ENCODE measurements around the gene ATRNL1. TPM values are rescaled to one million over a fixed set of nuclear protein-coding genes. Genes with fewer than 3 reads are reported as not detected.

The ATRNL1 gene
- total RNA-seq, 1 experiment from 2014 or later, result not detected

GRCh38 chr10:115964827-115965226 lies 871.7 kb downstream of the ATRNL1 start:
- ChIA-PET CTCF (interaction anchor here (0.6 kb wide), 1 partner anchor 408 kb away, joined by 3 read pairs; no protein-coding TSS in a partner anchor), POLR2A (interaction anchor here (0.6 kb wide), 1 partner anchor 307 kb away, joined by 3 read pairs; no protein-coding TSS in a partner anchor)
- Mint-ChIP-seq H3K9me3 (ENCODE audit: unreplicated experiment) (no peaks in the 10 kb centered on the region), H3K36me3 (ENCODE audit: insufficient read depth, unreplicated experiment) (no peaks in the 10 kb centered on the region), H3K4me3 (ENCODE audit: unreplicated experiment) (no peak overlapping the region), H3K4me1 (ENCODE audit: insufficient read depth, unreplicated experiment) (peaks cover 14% of the 10 kb centered on the region), H3K27ac (ENCODE audit: low read depth, unreplicated experiment) (no peak overlapping the region), H3K27me3 (ENCODE audit: insufficient read depth, unreplicated experiment) (no peaks in the 10 kb centered on the region)
- TF ChIP-seq, protein P1, sequence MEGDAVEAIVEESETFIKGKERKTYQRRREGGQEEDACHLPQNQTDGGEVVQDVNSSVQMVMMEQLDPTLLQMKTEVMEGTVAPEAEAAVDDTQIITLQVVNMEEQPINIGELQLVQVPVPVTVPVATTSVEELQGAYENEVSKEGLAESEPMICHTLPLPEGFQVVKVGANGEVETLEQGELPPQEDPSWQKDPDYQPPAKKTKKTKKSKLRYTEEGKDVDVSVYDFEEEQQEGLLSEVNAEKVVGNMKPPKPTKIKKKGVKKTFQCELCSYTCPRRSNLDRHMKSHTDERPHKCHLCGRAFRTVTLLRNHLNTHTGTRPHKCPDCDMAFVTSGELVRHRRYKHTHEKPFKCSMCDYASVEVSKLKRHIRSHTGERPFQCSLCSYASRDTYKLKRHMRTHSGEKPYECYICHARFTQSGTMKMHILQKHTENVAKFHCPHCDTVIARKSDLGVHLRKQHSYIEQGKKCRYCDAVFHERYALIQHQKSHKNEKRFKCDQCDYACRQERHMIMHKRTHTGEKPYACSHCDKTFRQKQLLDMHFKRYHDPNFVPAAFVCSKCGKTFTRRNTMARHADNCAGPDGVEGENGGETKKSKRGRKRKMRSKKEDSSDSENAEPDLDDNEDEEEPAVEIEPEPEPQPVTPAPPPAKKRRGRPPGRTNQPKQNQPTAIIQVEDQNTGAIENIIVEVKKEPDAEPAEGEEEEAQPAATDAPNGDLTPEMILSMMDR (IDR thresholded peaks at IDR 0.05; ENCODE audit: unreplicated experiment), result no peak
- no TSS peak for BruUV-seq (replicated peaks)
- DNase-seq (ENCODE audit: unreplicated experiment), result no peak
- intact Hi-C loops (cut with micrococcal nuclease), result no loop called here

DNA sequence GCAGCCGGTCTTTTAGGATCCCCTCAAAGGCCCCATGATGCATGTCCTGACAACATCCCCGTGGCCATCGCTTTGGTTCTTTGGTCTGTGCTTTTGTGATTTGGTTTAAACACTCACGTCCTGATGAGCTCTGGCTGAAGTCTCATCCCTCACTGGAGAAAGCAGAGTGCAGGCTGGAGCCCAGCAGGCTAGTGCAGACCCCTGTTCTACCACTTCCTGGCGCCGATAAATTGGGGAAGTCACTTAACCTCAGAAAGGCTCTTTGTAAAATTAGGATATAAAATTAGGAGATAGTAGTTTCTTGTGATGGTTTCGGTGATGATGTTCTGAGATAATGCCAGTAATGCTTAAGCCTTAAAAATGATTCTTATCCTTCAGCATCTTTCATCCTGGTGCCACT lies 872.2 kb downstream of the ATRNL1 start:
- Mint-ChIP-seq H3K9me3 (ENCODE audit: unreplicated experiment) (no peaks in the 10 kb centered on the region), H3K27ac (ENCODE audit: low read depth, unreplicated experiment) (no peak overlapping the region), H3K27me3 (ENCODE audit: insufficient read depth, unreplicated experiment) (no peaks in the 10 kb centered on the region), H3K4me1 (ENCODE audit: insufficient read depth, unreplicated experiment) (peaks cover 14% of the 10 kb centered on the region), H3K4me3 (ENCODE audit: unreplicated experiment) (no peak overlapping the region), H3K36me3 (ENCODE audit: insufficient read depth, unreplicated experiment) (no peaks in the 10 kb centered on the region)
- DNase-seq (ENCODE audit: unreplicated experiment), result no peak
- BruUV-seq (replicated peaks), result no TSS peak
- POLR2A ChIA-PET, result no interaction called here
- CTCF ChIA-PET, result interaction anchor here (0.6 kb wide), 1 partner anchor 409 kb away, joined by 3 read pairs; no protein-coding TSS in a partner anchor
- intact Hi-C loops (cut with micrococcal nuclease), result no loop called here
- TF ChIP-seq, protein P1 (IDR thresholded peaks at IDR 0.05; ENCODE audit: unreplicated experiment), result no peak

DNA sequence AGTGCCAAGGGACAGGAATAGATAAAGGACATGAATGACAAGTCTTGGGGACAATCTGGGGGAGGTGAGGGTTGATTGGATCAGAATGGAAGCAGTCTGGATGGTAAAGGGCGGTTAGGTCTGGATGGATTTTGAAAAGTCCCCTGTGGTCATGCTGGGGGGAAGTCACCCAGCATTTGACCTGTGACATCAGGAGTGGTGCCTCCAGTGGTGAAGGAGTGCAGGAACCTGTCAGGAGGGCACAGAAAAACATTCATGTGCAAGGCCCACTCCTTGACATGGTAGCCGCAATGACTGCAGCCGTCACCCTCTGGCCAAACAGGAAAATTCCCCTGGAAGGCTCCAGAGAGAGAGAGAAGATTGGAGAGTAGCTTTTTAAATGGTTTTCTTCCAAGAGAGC lies 875.1 kb downstream of the ATRNL1 start:
- Mint-ChIP-seq H3K4me1 (ENCODE audit: insufficient read depth, unreplicated experiment) (peaks cover 6% of the 10 kb centered on the region), H3K27me3 (ENCODE audit: insufficient read depth, unreplicated experiment) (no peaks in the 10 kb centered on the region), H3K9me3 (ENCODE audit: unreplicated experiment) (no peaks in the 10 kb centered on the region), H3K36me3 (ENCODE audit: insufficient read depth, unreplicated experiment) (no peaks in the 10 kb centered on the region), H3K4me3 (ENCODE audit: unreplicated experiment) (no peak overlapping the region), H3K27ac (ENCODE audit: low read depth, unreplicated experiment) (no peak overlapping the region)
- no peak for DNase-seq (ENCODE audit: unreplicated experiment)
- ChIA-PET CTCF (no interaction called here), POLR2A (no interaction called here)
- TF ChIP-seq, protein P1 (IDR thresholded peaks at IDR 0.05; ENCODE audit: unreplicated experiment), result no peak
- intact Hi-C loops (cut with micrococcal nuclease), result no loop called here
- BruUV-seq (replicated peaks), result no TSS peak

DNA sequence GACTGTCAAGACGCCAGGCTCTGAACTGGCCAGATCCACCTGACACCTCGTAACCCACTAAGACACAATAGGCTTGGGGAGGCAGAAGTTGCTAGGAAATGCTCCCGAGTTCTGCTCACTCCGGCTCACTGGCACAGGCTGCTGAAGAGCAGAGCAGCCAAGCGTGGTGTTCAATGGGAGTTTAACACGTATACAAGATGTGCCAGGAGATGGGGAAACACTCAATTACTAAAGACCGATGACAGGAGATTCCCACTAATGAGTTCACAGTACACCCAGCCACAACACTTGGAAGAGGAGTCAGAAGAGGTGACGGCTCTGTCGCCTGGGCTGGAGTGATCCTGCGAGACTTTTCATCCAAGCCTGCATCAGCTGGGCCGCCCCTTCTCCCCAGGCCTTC lies 876.4 kb downstream of the ATRNL1 start:
- H3K27ac Mint-ChIP-seq (ENCODE audit: low read depth, unreplicated experiment), result no peak overlapping the region
- intact Hi-C loops (cut with micrococcal nuclease), result no loop called here
- H3K9me3 Mint-ChIP-seq (ENCODE audit: unreplicated experiment), result peaks cover 12% of the 10 kb centered on the region
- no peak overlapping the region for H3K4me3 Mint-ChIP-seq (ENCODE audit: unreplicated experiment)
- no peaks in the 10 kb centered on the region for H3K4me1 Mint-ChIP-seq (ENCODE audit: insufficient read depth, unreplicated experiment)
- ChIA-PET CTCF (no interaction called here), POLR2A (no interaction called here)
- DNase-seq (ENCODE audit: unreplicated experiment), result no peak
- BruUV-seq (replicated peaks), result no TSS peak
- TF ChIP-seq, protein P1 (IDR thresholded peaks at IDR 0.05; ENCODE audit: unreplicated experiment), result no peak
- H3K36me3 Mint-ChIP-seq (ENCODE audit: insufficient read depth, unreplicated experiment), result no peaks in the 10 kb centered on the region
- no peaks in the 10 kb centered on the region for H3K27me3 Mint-ChIP-seq (ENCODE audit: insufficient read depth, unreplicated experiment)
